Measurements from ENCODE around the gene NEURL1.
"Not testable (repeated sequence)": the region's sequence is repeated elsewhere in the genome, so short reads cannot be mapped to it uniquely, and the experiment has no call there.

The NEURL1 gene

GRCh38 chr10:103493916-103494877, 692 bp downstream of the NEURL1 start:
- DNase-seq (ENCODE audit: low read depth) = no peak

- no peak for DNase-seq (ENCODE audit: low read depth)
Measured at GRCh38 chr10:103495321-103495720, 1.8 kb downstream of the NEURL1 start.

GRCh38 chr10:103497161-103497915, 3.8 kb downstream of the NEURL1 start:
- DNase-seq (ENCODE audit: low read depth) = no peak

- no peak for DNase-seq (ENCODE audit: low read depth)
Measured at GRCh38 chr10:103498936-103499638, 5.6 kb downstream of the NEURL1 start.

GRCh38 chr10:103499881-103500280, 6.4 kb downstream of the NEURL1 start:
- no peak for DNase-seq (ENCODE audit: low read depth)

- DNase-seq (ENCODE audit: low read depth) = no peak
Measured at GRCh38 chr10:103500481-103500880, 7.0 kb downstream of the NEURL1 start.

GRCh38 chr10:103501186-103501585, 7.7 kb downstream of the NEURL1 start:
- DNase-seq (ENCODE audit: low read depth) = no peak

GRCh38 chr10:103502849-103503660, 9.6 kb downstream of the NEURL1 start:
- DNase-seq (ENCODE audit: low read depth) = no peak

GRCh38 chr10:103503777-103504176, 10.3 kb downstream of the NEURL1 start:
- not testable (repeated sequence) for DNase-seq (ENCODE audit: low read depth)

- peak; percentile 88 for DNase-seq (ENCODE audit: low read depth)
Measured at GRCh38 chr10:103504181-103504783, 10.8 kb downstream of the NEURL1 start.

GRCh38 chr10:103506061-103506460, 12.6 kb downstream of the NEURL1 start:
- no peak for DNase-seq (ENCODE audit: low read depth)

- no peak for DNase-seq (ENCODE audit: low read depth)
Measured at GRCh38 chr10:103507235-103508191, 14.0 kb downstream of the NEURL1 start.

- no peak for DNase-seq (ENCODE audit: low read depth)
Measured at GRCh38 chr10:103510046-103510685, 16.7 kb downstream of the NEURL1 start.

- DNase-seq (ENCODE audit: low read depth) = no peak
Measured at GRCh38 chr10:103510791-103511752, 17.6 kb downstream of the NEURL1 start.

GRCh38 chr10:103512166-103512565, 18.7 kb downstream of the NEURL1 start:
- no peak for DNase-seq (ENCODE audit: low read depth)

- DNase-seq (ENCODE audit: low read depth) = no peak
Measured at GRCh38 chr10:103512591-103513379, 19.3 kb downstream of the NEURL1 start.

GRCh38 chr10:103513380-103514060, 20.0 kb downstream of the NEURL1 start:
- no peak for DNase-seq (ENCODE audit: low read depth)

Measured in HS-5 (cell line).